ENCODE results near the gene EBF3.
A peak's percentile ranks its signal among the peaks of the same experiment; 100 is the strongest.

EBF3 gene, protein sequence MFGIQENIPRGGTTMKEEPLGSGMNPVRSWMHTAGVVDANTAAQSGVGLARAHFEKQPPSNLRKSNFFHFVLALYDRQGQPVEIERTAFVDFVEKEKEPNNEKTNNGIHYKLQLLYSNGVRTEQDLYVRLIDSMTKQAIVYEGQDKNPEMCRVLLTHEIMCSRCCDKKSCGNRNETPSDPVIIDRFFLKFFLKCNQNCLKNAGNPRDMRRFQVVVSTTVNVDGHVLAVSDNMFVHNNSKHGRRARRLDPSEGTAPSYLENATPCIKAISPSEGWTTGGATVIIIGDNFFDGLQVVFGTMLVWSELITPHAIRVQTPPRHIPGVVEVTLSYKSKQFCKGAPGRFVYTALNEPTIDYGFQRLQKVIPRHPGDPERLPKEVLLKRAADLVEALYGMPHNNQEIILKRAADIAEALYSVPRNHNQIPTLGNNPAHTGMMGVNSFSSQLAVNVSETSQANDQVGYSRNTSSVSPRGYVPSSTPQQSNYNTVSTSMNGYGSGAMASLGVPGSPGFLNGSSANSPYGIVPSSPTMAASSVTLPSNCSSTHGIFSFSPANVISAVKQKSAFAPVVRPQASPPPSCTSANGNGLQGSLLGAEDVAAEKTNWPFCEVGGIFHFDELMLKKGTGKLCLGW

DNA sequence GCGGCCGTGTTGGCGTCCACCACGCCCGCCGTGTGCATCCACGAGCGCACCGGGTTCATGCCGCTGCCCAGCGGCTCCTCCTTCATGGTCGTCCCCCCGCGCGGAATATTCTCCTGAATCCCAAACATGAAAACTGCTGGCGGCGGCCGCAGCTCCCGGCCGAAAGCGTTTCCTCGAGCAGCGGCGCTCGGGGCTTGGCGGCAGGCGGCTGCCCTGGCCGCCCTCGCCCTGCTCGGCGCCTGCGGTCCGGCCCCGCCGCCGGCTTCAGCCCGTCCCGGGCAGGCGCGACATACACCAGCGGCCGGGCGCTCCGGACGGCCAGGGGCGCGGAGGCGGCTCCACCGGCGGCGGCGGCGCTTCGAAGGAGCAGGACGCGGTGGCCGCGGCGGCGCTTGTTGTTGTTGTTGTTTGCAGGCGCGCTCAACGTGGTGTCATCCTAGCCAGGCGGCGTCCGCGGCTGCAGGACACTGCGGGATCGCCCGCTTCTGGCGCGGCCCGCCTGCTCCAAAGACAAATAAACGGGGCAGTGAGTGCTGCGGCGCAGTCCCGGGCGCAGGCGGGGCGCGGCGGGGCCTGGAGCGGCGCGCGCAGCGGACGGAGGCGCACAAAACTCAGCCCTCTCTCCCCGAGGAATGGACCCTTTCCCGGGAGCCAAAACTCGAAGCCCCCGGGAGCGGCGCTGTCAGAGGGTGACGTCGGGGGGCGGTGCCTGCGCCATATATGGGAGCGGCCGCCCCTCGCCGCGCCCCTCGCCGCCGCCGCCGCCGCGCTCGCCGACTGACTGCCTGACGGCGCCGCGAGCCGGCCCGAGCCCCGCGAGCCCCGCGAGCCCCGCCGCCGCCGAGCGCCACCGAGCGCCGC lies at the start of gene EBF3:
TSS of gene EBF3 (minus strand) at position 634 of the 861 bp plus-strand sequence. CDS start at position 128, 506 bp downstream.
- no peak for DNase-seq

DNA sequence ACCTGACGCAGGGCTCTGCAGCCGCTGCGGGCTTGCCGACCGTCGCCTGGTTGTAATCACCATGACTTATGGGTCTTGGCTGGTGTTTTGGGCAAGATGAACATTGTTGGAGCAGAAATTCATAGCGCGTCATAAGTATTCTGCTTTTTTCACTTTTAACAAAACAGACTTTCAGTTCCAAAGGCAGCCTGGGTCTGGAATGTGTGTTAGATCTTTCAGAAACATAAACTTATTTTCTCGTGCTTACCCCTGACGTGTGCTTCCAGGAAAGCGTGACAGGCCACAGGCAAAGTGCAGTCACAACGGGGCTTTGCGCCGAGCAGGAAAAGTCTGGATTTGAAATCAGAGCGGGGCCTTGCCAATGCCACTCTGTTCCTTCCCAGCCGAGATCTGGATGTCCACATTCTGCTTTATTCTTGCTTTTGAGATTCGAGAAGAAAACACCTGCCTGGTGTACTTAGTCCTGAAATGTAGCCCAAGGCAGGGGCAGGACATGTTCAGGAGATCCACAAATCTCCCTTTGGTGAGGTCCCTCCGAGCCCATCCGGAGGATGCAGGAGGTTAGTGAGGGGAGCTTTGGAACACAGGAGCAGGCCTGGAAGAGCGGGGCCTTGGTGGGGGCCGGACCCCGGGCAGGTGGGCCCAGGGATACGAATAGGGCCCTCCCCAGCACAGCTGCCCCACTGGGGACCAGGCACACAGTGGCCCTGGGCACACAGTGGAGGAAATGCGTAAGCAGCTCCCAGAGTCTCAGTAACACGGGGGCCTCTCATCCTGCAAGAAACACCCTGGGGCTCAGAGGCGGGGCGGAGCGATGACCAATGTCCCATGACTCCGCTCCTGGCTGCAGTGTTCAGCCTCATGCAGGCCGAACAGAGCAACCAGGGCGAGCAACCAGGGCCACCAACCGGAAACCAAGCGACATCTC lies 49.5 kb upstream of the EBF3 start:
- DNase-seq = no peak

DNA sequence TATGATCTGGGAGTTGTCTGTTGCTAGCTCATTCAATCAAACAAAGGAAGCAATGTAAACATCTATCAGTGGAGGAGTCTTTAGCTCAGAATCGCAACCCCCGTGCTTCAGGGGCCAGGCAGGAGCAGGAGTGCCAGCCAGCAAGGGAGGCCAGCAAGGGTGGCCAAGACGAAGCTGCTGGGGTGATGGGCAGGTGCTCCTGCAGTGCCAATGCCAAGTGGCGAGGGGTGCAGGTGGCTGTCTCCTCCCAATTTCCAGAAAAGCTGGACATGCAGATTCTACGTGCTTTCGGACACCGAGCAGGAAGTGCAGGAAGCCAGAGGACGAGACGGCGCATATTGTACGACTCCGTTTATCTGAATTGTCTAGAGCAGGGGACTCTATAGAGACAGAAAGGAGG lies 48.1 kb upstream of the EBF3 start:
- no peak for DNase-seq

DNA sequence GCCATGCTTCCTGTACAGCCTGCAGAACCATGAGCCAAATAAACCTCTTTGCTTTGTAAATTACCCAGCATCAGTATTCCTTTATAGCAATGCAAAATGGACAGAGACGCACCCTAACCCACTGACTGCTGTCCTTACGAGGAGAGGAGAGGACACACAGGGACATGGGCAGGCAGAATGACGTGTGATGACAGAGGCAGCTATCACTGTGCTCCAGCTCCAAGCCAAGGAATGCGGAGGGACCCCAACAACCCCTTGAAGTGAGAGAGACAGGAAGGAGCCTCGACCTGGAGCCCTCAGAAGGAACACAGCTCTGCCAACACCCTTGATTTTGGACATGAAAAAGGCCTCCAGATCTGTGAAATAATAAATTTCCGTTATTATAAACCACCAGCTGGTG lies 46.6 kb upstream of the EBF3 start:
- DNase-seq = no peak

DNA sequence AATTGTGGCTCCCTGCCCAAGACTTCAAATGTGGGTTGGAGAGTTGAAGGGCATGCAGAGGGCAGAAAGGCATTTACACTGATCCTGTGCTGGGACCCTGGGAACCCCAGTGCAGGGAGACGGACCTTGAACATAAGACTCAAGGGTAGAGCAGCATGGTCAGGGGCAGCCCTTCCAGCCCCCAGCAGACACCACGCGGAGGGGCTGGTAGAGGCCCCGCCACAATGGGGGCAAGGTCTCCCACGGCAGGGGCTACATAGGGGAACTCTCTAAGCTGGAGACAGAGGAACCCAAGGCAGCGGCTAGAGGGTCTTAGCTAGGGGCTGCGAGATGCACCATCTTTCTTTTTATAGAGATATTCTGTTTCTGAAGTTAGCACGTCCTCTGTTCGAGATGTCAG lies 45.2 kb upstream of the EBF3 start:
- DNase-seq = no peak

DNA sequence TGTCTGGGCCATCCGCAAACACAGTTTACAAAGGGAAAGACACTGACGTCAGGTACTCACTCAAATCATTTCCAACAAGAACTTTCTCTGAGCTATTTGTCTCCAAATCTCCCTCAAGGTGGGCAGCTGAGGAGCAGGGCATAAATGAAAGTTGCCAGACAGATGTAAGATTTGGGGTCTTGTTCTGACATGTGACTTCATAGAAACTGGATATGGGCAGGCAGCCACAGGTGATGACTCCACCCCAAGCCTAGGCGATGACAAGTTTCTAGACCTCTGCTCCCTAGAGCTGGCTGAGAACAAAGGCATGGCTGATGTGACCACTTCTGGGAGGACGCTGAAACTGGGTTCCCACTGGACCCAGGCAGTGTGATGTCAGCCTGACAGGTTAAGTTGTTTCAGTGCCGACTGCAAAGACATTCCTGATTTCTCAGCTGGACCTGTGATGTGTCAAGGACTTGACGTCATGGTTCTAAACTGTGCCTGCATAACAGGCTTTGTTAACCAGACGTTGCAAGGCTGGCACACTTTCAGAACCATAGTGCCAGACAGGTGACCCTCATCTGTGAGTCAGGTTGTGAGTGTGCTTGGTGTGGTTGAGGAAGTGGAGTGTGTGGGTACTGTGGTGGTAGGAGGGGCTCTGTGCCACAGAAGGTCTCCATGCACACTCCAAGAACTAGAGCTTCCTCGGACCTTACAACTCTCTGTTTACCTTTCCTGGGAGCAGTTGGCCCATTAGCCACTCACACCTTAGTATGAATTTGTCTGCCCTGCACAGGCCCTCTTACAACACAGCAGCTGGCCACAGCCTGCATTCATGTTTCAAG lies 39.9 kb upstream of the EBF3 start:
- DNase-seq = no peak

DNA sequence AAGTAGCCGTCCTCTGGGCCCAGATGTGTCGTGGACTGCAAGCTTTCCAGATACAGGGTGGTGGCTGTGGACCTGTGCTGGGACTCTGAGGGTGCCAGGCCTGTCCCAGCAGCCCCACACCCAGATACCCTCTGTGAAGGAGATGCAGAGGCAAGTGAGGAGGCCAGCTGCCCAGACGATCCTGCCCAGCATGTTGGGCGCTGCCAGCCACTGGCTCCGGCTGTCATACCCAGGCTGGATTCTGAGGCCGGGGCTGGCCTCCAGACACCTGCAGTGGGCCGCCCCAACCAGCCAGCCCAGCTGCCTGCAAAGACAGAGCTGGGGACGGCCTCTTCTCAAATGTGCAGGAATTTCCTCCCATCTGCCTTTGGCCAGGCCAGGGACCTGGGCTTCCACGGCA lies 39.1 kb upstream of the EBF3 start:
- no peak for DNase-seq

DNA sequence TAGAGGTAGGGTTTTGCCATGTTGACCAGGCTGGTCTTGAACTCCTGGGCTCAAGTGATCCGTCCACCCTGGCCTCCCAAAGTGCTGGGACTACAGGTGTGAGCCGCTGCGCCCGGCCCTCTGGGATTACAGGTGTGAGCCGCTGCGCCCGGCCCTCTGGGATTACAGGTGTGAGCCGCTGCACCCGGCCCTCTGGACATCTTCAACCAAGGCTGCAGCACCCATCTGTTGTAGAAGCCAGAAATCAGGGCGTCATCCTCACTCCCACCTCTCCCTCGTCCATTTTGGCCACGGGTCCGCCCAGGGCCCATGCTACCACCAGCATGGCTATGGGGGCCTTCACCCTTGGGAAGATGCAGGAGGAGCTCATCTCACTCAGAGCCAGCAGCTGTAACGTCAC lies 38.5 kb upstream of the EBF3 start:
- DNase-seq = no peak

DNA sequence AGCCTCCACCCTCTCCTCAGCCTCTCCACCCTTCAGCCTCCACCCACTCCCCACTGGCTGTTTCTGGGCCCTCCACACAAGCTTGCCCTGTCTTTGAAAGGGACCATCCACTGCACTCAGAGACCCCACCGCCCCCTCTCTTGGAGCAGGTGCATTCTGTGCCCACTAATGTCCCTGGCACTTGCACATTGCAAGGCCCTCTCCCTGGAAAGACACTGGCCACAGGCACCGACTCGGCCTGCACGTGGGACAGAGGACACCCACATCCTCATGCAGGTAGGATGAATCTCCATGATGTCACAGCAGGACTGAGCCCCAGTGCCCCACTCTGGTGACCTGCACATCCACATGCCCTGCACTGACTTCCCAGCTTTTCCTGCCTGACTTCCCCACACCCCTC lies 36.8 kb upstream of the EBF3 start:
- no peak for DNase-seq

DNA sequence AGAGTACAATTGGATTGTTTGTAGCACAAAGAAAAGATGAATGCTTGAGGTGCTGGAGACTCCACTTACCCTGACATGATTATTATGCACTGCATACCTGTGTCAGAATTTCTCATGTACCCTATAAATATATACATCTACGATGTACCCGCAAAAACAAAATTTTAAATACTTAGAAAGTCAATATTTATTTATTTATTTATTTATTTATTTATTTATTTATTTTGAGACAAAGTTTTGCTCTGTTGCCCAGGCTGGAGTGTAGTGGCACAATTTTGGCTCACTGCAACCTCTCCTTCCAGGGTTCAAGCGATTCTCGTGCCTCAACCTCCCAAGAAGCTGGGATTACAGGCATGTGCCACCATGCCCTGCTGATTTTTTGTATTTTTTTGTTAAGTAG lies 35.1 kb upstream of the EBF3 start:
- DNase-seq = no peak

DNA sequence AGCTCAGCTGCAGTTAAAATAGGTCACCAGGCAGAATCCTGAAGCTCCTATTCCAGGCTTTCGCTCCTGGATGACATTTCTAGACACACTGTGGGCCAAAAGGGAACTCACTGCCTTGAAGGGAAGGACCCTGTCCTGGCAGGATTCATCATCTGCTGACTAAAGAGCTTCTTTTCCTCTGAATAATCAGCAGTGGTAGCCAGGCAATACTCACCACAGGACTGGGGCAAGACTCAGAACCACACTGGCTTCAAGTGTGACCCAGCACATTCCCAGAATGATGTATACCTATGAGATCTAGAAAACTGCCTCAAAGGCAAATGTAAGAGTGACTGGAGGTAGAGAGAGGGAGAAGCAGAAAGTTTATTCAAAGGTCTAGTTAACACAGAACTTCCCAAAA lies 29.5 kb upstream of the EBF3 start:
- DNase-seq = peak in 2 of 14 donors; percentile 23 to 34

DNA sequence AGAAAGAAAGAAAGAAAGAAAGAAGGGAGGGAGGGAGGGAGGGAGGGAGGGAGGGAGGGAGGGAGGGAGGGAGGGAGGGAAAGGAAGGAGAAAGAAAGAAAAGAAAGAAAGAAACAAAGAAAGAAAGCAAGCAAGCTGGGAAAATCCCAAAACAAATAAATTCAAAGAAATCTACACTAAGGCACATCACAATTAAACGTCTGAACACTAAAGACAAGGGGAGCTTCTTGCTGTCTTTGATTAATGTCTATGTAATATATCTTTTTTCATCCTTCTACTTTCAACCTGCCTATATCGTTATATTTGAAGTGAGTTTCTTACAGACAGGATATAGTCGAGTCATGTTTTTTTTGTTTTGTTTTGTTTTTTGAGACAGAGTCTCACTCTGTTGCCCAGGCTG lies 28.3 kb upstream of the EBF3 start:
- DNase-seq = no peak

DNA sequence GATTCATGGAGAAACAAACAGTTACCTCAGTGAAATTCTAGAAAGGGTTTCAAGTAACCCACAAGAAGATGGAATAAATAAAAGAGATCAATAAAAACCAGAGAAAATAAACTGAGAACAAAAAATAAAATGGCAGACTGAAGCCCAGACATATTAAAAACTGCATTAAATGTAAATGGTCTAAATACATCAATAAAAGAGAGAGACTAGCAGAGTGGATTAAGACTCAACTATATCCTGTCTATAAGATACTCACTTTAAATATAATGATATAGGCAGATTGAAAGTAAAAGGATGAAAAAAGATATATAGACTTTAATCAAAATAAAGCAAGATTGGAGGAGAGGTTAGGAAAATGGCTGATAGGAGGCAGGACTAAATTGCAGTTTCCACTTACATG lies 18.8 kb upstream of the EBF3 start:
- DNase-seq = no peak

DNA sequence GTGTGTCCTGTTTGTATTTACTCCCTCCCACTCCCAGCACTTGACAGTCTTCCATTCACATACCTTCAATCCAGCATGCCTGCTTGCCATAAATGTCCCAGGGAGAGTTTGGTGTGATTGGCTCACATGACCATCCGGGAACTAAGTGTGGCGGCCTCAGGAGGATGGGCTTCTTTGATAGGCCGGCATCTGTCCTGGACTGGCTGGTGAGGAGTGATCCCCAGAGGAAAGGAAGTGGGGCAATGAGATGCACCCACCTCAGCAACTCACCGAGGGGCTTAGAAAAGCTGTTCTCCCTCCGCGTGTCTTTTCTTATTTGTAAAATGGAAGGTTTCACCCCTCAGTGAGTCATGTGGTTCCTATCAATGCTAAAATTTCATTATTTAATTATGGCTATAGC lies 14.9 kb upstream of the EBF3 start:
- no peak for DNase-seq

DNA sequence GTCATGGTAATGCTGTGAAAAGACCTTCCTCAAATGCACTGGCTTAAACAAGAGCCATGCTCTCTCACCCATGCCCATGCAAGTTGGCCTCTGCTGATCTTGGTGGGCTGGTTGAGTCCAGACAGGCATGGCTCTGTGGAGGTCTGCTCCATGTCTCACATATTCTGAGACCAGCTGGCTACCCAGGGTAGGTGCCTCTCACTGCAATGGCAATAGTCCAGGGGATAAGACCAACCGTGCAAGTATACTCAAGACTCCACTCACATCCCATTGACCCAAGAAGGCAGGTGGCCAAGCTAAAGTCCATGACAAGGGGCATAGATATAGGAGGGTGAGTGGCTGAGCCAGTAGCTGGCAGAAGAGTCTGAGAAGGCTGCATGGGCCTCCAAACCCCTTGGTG lies 14.2 kb upstream of the EBF3 start:
- DNase-seq = no peak

DNA sequence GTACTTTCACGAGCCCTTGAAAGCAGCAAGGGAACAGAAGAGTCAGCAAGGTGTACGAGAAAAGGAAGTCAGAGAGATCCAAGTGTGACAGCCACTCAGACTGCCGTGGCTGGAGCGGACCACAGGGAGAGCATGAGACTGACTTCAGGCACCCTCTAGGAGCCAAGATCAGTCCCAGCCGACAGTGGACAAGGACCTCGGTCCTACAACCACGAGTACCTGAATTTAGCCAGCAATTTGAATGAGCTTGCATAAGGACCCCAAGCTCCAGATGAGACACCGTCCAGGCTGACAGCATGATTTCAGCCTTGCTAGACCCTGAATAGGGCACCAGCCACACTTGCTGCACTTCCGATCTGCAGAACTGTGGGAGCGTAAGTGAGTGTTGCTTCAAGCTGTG lies 13.7 kb upstream of the EBF3 start:
- no peak for DNase-seq

DNA sequence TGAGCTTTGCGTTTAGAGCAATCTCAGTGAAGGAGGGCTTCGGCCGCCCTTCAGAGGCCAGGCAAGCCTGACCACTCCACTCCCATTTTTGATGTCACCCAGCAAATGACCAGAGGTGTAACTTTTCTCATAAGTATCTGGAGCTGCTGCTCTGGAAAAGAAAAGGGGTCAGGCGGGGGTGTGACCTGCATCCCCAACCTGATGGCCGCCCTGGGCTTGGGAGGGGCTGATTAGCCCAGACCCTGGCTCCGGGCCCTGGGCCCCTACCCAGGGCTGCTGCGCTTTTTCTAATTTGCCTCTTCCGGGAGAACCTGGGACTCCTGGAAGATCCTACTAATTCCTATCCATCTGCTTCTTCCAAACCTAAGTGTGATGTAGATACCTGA lies 9.6 kb upstream of the EBF3 start:
- DNase-seq = no peak

DNA sequence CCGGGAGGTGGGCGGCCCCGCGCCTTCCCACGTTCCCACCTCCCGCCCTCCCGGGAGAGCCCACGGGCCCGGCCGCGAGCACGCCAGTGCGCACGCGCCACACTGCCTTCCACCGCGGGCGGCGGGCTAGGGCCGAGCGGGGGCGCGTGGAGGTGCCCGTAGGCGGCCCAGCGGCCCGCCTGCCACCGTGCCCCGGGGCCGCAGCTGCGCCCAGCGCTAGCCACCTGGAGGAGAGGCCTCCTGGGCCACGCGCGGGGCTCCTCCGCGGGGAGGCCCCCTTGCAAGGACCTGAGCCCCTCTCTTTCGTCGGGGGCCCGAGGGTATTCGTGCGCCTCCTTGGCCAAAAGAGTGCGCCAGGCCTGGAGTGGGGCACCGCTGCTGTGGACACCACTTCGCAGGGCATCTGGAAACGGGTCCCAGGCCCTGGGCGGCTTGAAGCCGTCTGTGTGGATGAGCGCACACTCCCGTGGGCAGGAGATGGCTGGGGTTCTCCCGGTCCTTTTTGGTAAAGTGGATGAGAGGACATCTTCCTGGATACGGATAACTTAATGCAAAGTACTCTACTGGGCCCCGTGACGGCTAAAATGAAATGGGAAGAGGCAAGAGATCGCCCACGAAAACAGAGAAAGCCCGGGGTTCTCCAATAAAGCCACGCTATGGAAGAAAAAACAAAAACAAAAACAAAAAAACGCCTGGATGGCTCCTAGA lies 9.0 kb upstream of the EBF3 start:
- no peak for DNase-seq

DNA sequence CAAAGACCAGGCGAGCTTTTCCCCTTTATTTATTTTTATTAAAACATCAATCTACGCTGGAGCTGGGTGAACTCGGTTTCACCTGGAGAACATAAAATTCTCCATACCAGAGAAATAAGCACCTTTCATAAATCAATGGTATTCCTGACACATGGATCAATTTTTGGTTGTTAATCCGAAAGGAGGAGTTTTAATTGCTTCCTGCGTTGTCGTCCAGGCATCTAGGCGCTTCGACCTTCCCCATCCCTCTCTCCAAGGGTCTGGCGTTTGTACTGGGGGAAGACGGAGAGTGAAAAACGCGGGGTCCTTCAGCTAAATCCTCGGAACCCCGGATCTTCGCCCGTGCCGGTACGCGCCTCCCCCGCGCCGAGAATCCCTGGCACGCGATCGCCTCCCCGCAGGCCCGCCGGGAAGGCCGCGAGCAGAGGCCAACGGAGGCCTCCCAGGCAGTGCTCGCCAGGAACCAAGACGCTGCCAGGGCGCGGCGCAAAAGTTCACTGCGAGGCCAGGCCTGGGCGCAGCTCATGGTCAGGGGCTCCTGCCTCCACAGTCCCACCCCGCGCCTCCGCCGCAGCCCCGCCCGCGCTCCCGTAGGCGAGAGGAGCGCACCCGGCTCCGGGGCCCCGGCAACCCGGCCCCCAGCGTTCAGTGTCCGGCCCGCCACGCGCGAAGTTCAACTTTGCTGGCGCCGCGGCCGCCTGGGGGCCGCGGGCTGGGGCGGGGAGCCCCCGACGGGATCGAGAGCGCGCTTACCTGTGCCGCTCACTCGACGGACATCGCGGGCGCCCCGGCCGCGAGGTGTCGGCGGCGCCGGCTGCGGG lies 8.3 kb upstream of the EBF3 start:
- DNase-seq = no peak
